22Rv1 (cell line): Measurements from ENCODE around the gene SH3GLB1.

Experiments used
- CTCF ChIP-seq: fragments of 450-650 bp; IDR thresholded peaks from 2 replicates; pipeline ENCODE4 v1.5.1; 2017; ENCODE audit warnings: mild to moderate bottlenecking
- ZFX ChIP-seq: fragments of 450-650 bp; IDR thresholded peaks from 2 replicates; pipeline ENCODE4 v1.6.1; 2017; ENCODE audit warnings: antibody characterized with exemption, borderline replicate concordance

GRCh38 chr1:86739648-86740509 lies 35.5 kb downstream of the SH3GLB1 start:
- no peak for TF ChIP-seq CTCF
- TF ChIP-seq ZFX = no peak
